Skeletal muscle satellite cell (primary cell): ENCODE measurements around the gene GATAD2B.

Source experiments
- H3K27me3 ChIP-seq: 2 replicates; pipeline ENCODE4 v1.7.0; 2013; ENCODE audit warnings: low read length; ENCODE audit not compliant: control insufficient read depth, insufficient read depth
- H3K36me3 ChIP-seq: 2 replicates; pipeline ENCODE4 v1.7.0; 2013; ENCODE audit warnings: mild to moderate bottlenecking, control low read depth, low read length; ENCODE audit not compliant: insufficient read depth
- H3K4me1 ChIP-seq: 2 replicates; pipeline ENCODE4 v1.7.0; 2013; ENCODE audit warnings: low read length; ENCODE audit not compliant: control insufficient read depth, insufficient read depth
- H3K4me2 ChIP-seq: 2 replicates; pipeline ENCODE4 v1.7.0; 2013; ENCODE audit warnings: mild to moderate bottlenecking, low read length
- H3K4me3 ChIP-seq: 2 replicates; pipeline ENCODE4 v1.7.0; 2013; ENCODE audit warnings: low read length
- H3K9ac ChIP-seq: 2 replicates; pipeline ENCODE4 v1.7.0; 2013; ENCODE audit warnings: mild to moderate bottlenecking, low read depth, low read length, moderate library complexity
- H3K9me3 ChIP-seq: replicated peaks from 2 replicates; pipeline ENCODE4 v1.7.0; 2013; ENCODE audit warnings: mild to moderate bottlenecking, control low read depth, low read length

Gene GATAD2B

GRCh38 chr1:153805042-153805745 is 117.6 kb downstream of the GATAD2B start:
- Histone ChIP-seq H3K4me3 (peak overlapping the region; percentile 8), H3K9me3 (no peaks in the 10 kb centered on the region), H3K27me3 (no peaks in the 10 kb centered on the region), H3K4me1 (peaks cover 13% of the 10 kb centered on the region), H3K36me3 (peaks cover 29% of the 10 kb centered on the region), H3K9ac (peak overlapping the region; percentile 52), H3K4me2 (peak overlapping the region; percentile 40)

DNA sequence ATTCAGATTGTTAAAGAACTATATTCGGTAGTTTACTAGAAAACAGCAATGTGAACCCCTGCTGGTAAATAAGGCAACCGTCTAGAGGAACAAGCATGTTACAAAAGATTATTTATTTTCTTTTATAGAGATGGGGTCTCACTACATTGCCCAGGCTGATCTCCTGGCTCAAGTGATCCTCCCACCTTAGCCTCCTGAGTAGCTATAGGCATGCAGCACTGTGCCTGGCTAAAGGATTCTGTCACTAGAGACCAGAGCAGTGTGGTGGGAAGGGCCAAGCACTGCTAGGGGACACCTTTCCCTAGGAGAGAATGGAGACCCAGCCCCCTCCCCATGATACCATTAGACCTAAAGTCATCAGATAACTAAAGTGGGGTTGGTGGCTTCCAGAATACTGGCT is 118.7 kb downstream of the GATAD2B start:
- no peak overlapping the region for H3K4me3 ChIP-seq
- no peaks in the 10 kb centered on the region for H3K9me3 ChIP-seq
- H3K36me3 ChIP-seq = peaks cover 19% of the 10 kb centered on the region
- H3K4me2 ChIP-seq = no peak overlapping the region
- peaks cover 13% of the 10 kb centered on the region for H3K4me1 ChIP-seq
- no peak overlapping the region for H3K9ac ChIP-seq
- no peaks in the 10 kb centered on the region for H3K27me3 ChIP-seq

GRCh38 chr1:153803470-153804056 is 119.2 kb downstream of the GATAD2B start:
- Histone ChIP-seq H3K4me2 (no peak overlapping the region), H3K4me3 (no peak overlapping the region), H3K9me3 (no peaks in the 10 kb centered on the region), H3K36me3 (peaks cover 15% of the 10 kb centered on the region), H3K27me3 (no peaks in the 10 kb centered on the region), H3K9ac (no peak overlapping the region), H3K4me1 (peaks cover 13% of the 10 kb centered on the region)

DNA sequence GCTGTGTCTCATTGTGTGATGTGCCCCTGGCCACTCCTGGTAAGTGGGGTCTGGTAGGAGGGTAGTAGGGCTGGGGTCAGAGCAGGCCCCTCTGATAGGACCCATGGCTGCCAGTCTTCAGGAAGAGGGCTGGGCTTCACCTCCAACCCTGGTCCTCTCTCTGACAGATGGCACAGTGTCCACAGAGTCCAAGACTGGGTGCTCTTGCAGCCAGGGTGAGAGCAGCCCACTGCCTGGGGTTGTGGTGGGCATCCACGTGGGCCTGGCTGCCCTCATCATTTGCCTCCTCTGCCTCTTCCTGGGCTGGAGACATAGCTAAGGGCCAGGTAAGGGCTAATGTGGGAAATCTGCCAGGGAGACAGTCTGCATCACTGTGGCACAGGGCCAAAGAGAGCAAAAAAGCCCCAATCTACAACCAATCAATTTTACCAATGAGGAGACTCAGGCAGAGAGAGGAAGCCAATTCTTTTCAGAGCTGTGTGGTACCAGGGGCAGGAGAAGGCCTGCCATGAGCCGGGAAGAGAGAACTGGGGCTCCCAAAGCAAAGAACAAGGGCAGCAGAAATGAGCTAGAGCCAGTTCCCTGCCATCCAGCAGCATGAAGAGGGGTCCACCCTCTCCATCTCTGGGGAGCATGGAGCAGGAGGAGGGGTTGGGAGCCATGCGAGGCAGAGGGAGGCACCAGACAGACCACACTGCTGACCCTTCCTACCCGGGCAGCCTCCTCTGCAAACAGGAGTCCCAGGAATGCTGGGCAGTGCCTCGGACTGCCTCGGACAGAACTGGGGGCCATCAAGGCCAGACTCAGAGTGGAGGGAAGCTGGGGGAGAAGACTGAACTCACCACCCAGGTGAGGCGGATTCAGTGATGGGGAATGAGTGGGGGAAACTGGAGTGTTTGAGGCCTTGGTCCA is 120.7 kb downstream of the GATAD2B start:
- Histone ChIP-seq H3K27me3 (no peaks in the 10 kb centered on the region), H3K4me1 (peaks cover 13% of the 10 kb centered on the region)

GRCh38 chr1:153801028-153801625 is 121.6 kb downstream of the GATAD2B start:
- peaks cover 9% of the 10 kb centered on the region for H3K36me3 ChIP-seq
- H3K9ac ChIP-seq = no peak overlapping the region
- no peaks in the 10 kb centered on the region for H3K9me3 ChIP-seq
- H3K4me1 ChIP-seq = peaks cover 13% of the 10 kb centered on the region
- H3K4me3 ChIP-seq = no peak overlapping the region
- H3K27me3 ChIP-seq = no peaks in the 10 kb centered on the region
- no peak overlapping the region for H3K4me2 ChIP-seq

More for the DNA sequence above, 120.7 kb downstream of the GATAD2B start:
- no peak overlapping the region for H3K9ac ChIP-seq
- H3K36me3 ChIP-seq = peaks cover 9% of the 10 kb centered on the region
- H3K9me3 ChIP-seq = no peaks in the 10 kb centered on the region
- H3K4me2 ChIP-seq = no peak overlapping the region
- H3K4me3 ChIP-seq = no peak overlapping the region

DNA sequence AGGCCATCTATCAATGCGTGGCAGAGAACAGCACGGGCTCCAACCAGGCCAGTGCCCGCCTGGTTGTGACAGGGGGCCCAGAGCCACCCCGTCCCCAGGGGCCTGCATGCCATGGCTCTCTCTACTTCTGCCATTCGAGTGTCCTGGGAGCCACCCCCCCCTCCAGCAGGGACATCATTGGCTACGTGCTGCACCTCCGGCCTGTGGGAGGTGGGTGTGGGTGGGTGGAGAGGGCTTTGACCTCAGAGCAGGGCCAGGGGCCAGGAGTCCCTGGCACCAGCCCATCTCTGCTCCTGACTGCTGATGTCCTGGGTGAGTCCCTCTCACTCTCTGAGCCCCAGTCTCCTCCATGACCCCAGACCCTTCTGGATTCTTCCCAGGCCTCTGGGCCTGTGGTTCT is 122.3 kb downstream of the GATAD2B start:
- Histone ChIP-seq H3K9ac (no peak overlapping the region), H3K4me1 (peaks cover 7% of the 10 kb centered on the region), H3K9me3 (no peaks in the 10 kb centered on the region), H3K27me3 (no peaks in the 10 kb centered on the region), H3K4me3 (no peak overlapping the region), H3K4me2 (no peak overlapping the region), H3K36me3 (peaks cover 7% of the 10 kb centered on the region)

- H3K4me1 ChIP-seq = no peaks in the 10 kb centered on the region
- peaks cover 7% of the 10 kb centered on the region for H3K36me3 ChIP-seq
- H3K4me3 ChIP-seq = no peak overlapping the region
Measured at GRCh38 chr1:153799566-153800465, 123.0 kb downstream of the GATAD2B start.

GRCh38 chr1:153799016-153799415 is 123.8 kb downstream of the GATAD2B start:
- H3K27me3 ChIP-seq = no peaks in the 10 kb centered on the region
- H3K36me3 ChIP-seq = peaks cover 7% of the 10 kb centered on the region
- no peaks in the 10 kb centered on the region for H3K4me1 ChIP-seq
- no peak overlapping the region for H3K4me2 ChIP-seq
- no peak overlapping the region for H3K4me3 ChIP-seq
- no peak overlapping the region for H3K9ac ChIP-seq
- H3K9me3 ChIP-seq = no peaks in the 10 kb centered on the region

More at GRCh38 chr1:153799566-153800465, 123.0 kb downstream of the GATAD2B start:
- H3K9ac ChIP-seq = no peak overlapping the region
- H3K9me3 ChIP-seq = no peaks in the 10 kb centered on the region
- H3K27me3 ChIP-seq = no peaks in the 10 kb centered on the region
- no peak overlapping the region for H3K4me2 ChIP-seq

GRCh38 chr1:153798468-153798780 is 124.3 kb downstream of the GATAD2B start:
- Histone ChIP-seq H3K9ac (no peak overlapping the region), H3K4me2 (no peak overlapping the region), H3K4me3 (no peak overlapping the region), H3K27me3 (no peaks in the 10 kb centered on the region), H3K4me1 (no peaks in the 10 kb centered on the region), H3K36me3 (peaks cover 2% of the 10 kb centered on the region), H3K9me3 (no peaks in the 10 kb centered on the region)

DNA sequence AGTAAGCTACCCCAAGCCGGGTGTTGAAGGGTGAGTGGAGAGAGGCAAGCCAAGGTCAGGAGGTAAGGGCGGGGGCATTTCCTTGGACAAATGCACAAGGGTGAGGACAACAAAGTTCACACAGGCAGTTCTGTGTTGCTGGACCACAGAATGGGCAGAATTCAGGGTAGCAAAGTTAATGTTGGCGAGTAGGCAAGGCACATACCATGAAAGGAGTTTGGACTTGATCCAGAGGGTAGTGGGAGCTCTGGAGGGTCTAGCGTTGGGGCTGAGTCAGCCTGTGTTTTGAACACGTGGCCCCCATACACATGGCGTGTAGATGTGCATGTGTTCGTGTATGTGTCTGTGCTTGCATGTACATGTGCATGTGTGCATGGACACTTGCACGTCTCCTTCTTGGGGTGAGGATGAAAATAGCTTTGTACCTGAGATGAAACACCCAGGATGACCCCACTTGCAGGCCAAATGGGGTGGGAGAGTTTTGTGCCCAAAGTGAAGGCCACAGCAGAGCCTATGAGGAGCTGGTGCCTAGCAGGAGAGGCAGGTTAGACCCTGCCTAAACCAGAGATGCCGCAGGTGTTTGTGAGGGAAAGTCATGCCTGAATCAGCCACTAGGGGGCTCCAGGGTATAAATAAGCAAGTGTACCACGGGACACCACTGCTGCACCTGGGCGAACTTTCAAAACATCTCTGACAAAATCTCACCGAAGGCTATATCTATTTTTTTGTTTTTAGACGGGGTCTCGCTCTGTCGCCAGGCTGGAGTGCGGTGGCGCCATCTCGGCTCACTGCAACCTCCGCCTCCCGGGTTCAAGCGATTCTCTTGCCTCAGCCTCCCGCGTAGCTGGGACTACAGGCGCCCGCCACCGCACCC is 125.7 kb downstream of the GATAD2B start:
- Histone ChIP-seq H3K9me3 (no peaks in the 10 kb centered on the region), H3K4me1 (peaks cover under 1% of the 10 kb centered on the region), H3K9ac (no peak overlapping the region), H3K36me3 (no peaks in the 10 kb centered on the region), H3K27me3 (no peaks in the 10 kb centered on the region), H3K4me3 (no peak overlapping the region), H3K4me2 (no peak overlapping the region)
